HepG2 (cell line): ENCODE measurements around the gene VAV2. TPM values are rescaled to one million over a fixed set of nuclear protein-coding genes. Genes with fewer than 3 reads are reported as not detected.

Experiments
- ATAC-seq: fragments of 200-7000 bp; cut with Tn5 transposase; 3 replicates; pipeline ENCODE4 v1.9.1; 2020; ENCODE audit warnings: mild to moderate bottlenecking, moderate library complexity
- BruUV-seq: library from RNA; stranded (reverse); fragments of 400-500 nt; replicated peaks from 2 replicates; lab custom pipeline; 2021; lab: Mats Ljungman, UMichigan
- CTCF ChIA-PET: fragments of 300-600 bp; formaldehyde crosslinking; extraction: SDS; loops from one replicate; lab custom pipeline; 2021; ENCODE audit warnings: low total read pairs, inconsistent platforms, low intra/inter-chr PET ratio; lab: Yijun Ruan, JAX
- POLR2A ChIA-PET: fragments of 350-600 bp; sonication (Branson Sonifier 250); formaldehyde crosslinking; loops from one replicate; lab custom pipeline; 2020; ENCODE audit warnings: antibody characterized with exemption, inconsistent platforms; lab: Yijun Ruan, JAX
- DNase-seq: peaks from one replicate; pipeline ENCODE4 v3.0.0-alpha.2; 2015; ENCODE audit warnings: low spot score
- FAIRE-seq: peaks from 3 replicates; lab custom pipeline; 2011; peaks lifted over from hg19 to GRCh38; lab: Jason Lieb, UNC
- H2AFZ ChIP-seq: one replicate; pipeline ENCODE4 v1.6.1; 2011; ENCODE audit warnings: low read length, inconsistent platforms
- H3K27ac ChIP-seq: fragments of 300-600 bp; 3 replicates; pipeline ENCODE4 v1.8.0; 2011; ENCODE audit warnings: mixed run types, mild to moderate bottlenecking, mixed read lengths, low read length, inconsistent platforms; ENCODE audit not compliant: insufficient read depth; ENCODE audit errors: extremely low read length
- H3K27me3 ChIP-seq, 2 experiments: fragments of 200-600 bp in 1 of 2; 2 replicates in 1 of 2; 3 replicates in 1 of 2; pipeline versions ENCODE4 v1.6.0 to v1.8.0; 2011; ENCODE audit warnings: low read length in 2 of 2, mild to moderate bottlenecking in 2 of 2, moderate library complexity in 2 of 2, inconsistent platforms in 1 of 2; ENCODE audit not compliant: insufficient read depth in 2 of 2, control insufficient read depth in 1 of 2
- H3K36me3 ChIP-seq, 2 experiments: fragments of 200-600 bp in 1 of 2; replicated peaks in 1 of 2; 2 replicates in 1 of 2; 3 replicates in 1 of 2; pipeline versions ENCODE4 v1.5.1 to v1.8.0; 2011; ENCODE audit warnings: low read length in 2 of 2, inconsistent platforms in 1 of 2; ENCODE audit not compliant: insufficient read depth in 2 of 2, control insufficient read depth in 1 of 2
- H3K4me1 ChIP-seq: 2 replicates; pipeline ENCODE4 v1.5.1; 2012; ENCODE audit warnings: low read length, inconsistent platforms; ENCODE audit not compliant: insufficient read depth
- H3K4me2 ChIP-seq: 2 replicates; pipeline ENCODE4 v1.6.0; 2011; ENCODE audit warnings: low read depth, low read length, inconsistent platforms
- H3K4me3 ChIP-seq, 3 experiments: fragments of 200-600 bp in 1 of 3; sonication (generic), shearing (Covaris generic) in 1 of 3; replicated peaks in 1 of 3; 2 replicates each; pipeline ENCODE4 v1.5.1; 2011 to 2016; ENCODE audit warnings: low read length in 3 of 3, inconsistent platforms in 2 of 3, low read depth in 2 of 3, mild to moderate bottlenecking in 2 of 3, control low read depth in 1 of 3, mixed read lengths in 1 of 3; ENCODE audit not compliant: insufficient read depth in 1 of 3
- H3K79me2 ChIP-seq: one replicate; pipeline ENCODE4 v1.6.1; 2011; ENCODE audit warnings: low read length, inconsistent platforms; ENCODE audit not compliant: insufficient read depth
- H3K9ac ChIP-seq: 2 replicates; pipeline ENCODE4 v1.6.0; 2011; ENCODE audit warnings: mild to moderate bottlenecking, low read depth, low read length, inconsistent platforms; ENCODE audit not compliant: insufficient read depth
- H3K9me3 ChIP-seq: 2 replicates; pipeline ENCODE4 v1.5.1; 2012; ENCODE audit warnings: mild to moderate bottlenecking, low read length
- H4K20me1 ChIP-seq: 2 replicates; pipeline ENCODE4 v1.6.0; 2011; ENCODE audit warnings: inconsistent platforms, mild to moderate bottlenecking, low read length, moderate library complexity; ENCODE audit not compliant: insufficient read depth
- ATF7 ChIP-seq, 2 experiments: fragments of 450-650 bp in 1 of 2; sonication (generic) in 1 of 2; formaldehyde crosslinking in 1 of 2; IDR thresholded peaks; 2 replicates each; pipeline versions ENCODE4 v1.4.0 to v1.6.1; 2016 to 2020; ENCODE audit warnings: antibody characterized with exemption in 1 of 2, mild to moderate bottlenecking in 1 of 2, missing genetic modification reagents in 1 of 2
- CERS6 ChIP-seq: sonication (generic); formaldehyde crosslinking; IDR thresholded peaks from 2 replicates; pipeline ENCODE4 v1.5.0; 2020; ENCODE audit warnings: missing genetic modification reagents
- DBP ChIP-seq: sonication (generic); formaldehyde crosslinking; IDR thresholded peaks from 2 replicates; pipeline ENCODE4 v1.4.0; 2020; ENCODE audit warnings: missing genetic modification reagents; ENCODE audit errors: not compliant biosample characterization
- IRF9 ChIP-seq: sonication (generic); formaldehyde crosslinking; IDR thresholded peaks from 2 replicates; pipeline ENCODE4 v1.8.0; 2022; ENCODE audit warnings: missing genetic modification reagents, mild to moderate bottlenecking, borderline replicate concordance
- NFIB ChIP-seq: sonication (generic); formaldehyde crosslinking; IDR thresholded peaks from 2 replicates; pipeline ENCODE4 v1.9.0; 2021; ENCODE audit warnings: missing genetic modification reagents, mild to moderate bottlenecking, borderline replicate concordance
- ZBTB37 ChIP-seq: sonication (generic); formaldehyde crosslinking; IDR thresholded peaks from 2 replicates; pipeline ENCODE4 v1.4.0; 2020; ENCODE audit warnings: mild to moderate bottlenecking, missing genetic modification reagents
- ZBTB39 ChIP-seq: sonication (generic); formaldehyde crosslinking; IDR thresholded peaks from 2 replicates; pipeline ENCODE4 v1.5.0; 2020; ENCODE audit warnings: missing genetic modification reagents
- WGBS: methylation state at CpG from one replicate; pipeline ENCODE4 v1.1.6; 2017; ENCODE audit warnings: low lambda C conversion rate; 5-methylcytosine and 5-hydroxymethylcytosine counted together
- in situ Hi-C: cut with HindIII; loops from 2 replicates; pipeline ENCODE4 v1.10.0; 2017; ENCODE audit warnings: low pct_unique_long_range_greater_than_20kb; ENCODE audit not compliant: extremely low pct_ligation_motif_present
- intact Hi-C: fragments of 100-400 bp; cut with micrococcal nuclease; formaldehyde crosslinking; loops from one replicate; pipeline ENCODE4 v1.10.0; 2022; ENCODE audit not compliant: unreplicated experiment
- polyA plus RNA-seq, 8 experiments: library from polyadenylated mRNA; depleted of rRNA in 3 of 8; stranded (reverse) in 7 of 8; unstranded in 1 of 8; fragments of >200 nt; fragmentation: Illumina TruSeq in 4 of 8; extraction: Trizol in 4 of 8; gene quantifications; 2 replicates each; pipeline versions ENCODE4 v1.2.1 to v1.2.3, GENCODE V29; 2011 to 2016; ENCODE audit warnings: low read depth in 4 of 8, missing spikeins in 1 of 8, mixed read lengths in 1 of 8; ENCODE audit not compliant: insufficient read depth in 1 of 8
- total RNA-seq, 5 experiments: library from RNA; depleted of rRNA; stranded (reverse); fragments of >200 nt; fragmentation: Illumina TruSeq; extraction: Trizol; gene quantifications; 2 replicates each; pipeline ENCODE4 v1.2.3, GENCODE V29; 2016; ENCODE audit warnings: low read depth in 1 of 5
- TF ChIP-seq, protein P1 (sequence below): sonication (generic); formaldehyde crosslinking; IDR thresholded peaks from 2 replicates; pipeline ENCODE4 v1.4.0; 2020; ENCODE audit warnings: missing genetic modification reagents

Gene VAV2
- total and polyA plus RNA-seq, 2 of the 13 experiments (the other 11 are each of a cell fraction or from before 2014, with no cell fraction given) = 22.5 to 22.9 TPM

GRCh38 chr9:133742849-133743444 is 249.2 kb downstream of the VAV2 start (continued):
- TF ChIP-seq ZBTB37 (CRISPR knock-in tag) = no peak
- TF ChIP-seq, all 625 proteins: peak for 154

DNA sequence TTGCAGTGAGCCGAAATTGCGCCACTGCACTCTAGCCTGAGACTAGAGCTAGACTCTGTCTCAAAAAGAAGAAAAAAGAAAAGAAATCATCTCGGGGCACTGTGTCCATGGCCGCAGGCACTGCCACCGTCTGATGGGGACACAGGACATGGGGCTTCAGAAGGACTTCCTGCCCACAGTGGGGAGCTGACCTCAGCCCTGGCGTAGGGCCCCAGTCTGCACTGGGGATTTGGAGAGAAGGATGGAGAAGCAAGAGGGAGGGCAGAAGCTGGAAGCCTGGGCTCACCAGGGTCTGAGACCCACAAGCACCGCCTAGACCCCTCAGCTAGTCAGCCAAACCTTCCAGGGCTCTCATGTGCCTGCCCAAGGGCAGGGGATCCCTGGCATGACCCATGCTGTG is 249.9 kb downstream of the VAV2 start:
- CTCF ChIA-PET = interaction anchor here (1.4 to 2.5 kb wide), 3 partner anchors 15 to 26 kb away, joined by 5 to 16 read pairs (median 5); no protein-coding TSS in a partner anchor
- Histone ChIP-seq H3K4me3 (no peak overlapping the region), H3K9me3 (no peaks in the 10 kb centered on the region), H3K36me3 (no peaks in the 10 kb centered on the region), H3K9ac (peak overlapping the region; percentile 23; the same call in 1 of the 2 replicates), H3K27ac (peak overlapping the region; percentile 17), H3K79me2 (peaks cover 5% of the 10 kb centered on the region), H3K4me2 (peak overlapping the region; percentile 57), H4K20me1 (no peaks in the 10 kb centered on the region), H3K4me1 (peaks cover 86% of the 10 kb centered on the region), H2AFZ (no peak overlapping the region), H3K27me3 (no peaks in the 10 kb centered on the region)
- no peak for FAIRE-seq
- WGBS = 93% methylated on average over 5 of the region's 7 CpGs
- in situ Hi-C loops = loop anchor here (25.0 kb wide), 1 partner anchor 205 kb away; the partner anchor contains the start of gene ADAMTSL2
- no TSS peak for BruUV-seq
- no peak for ATAC-seq
- intact Hi-C loops = no loop called here
- no peak for DNase-seq
- POLR2A ChIA-PET = interaction anchor here (1.3 to 2.4 kb wide), 5 partner anchors 10 to 40 kb away, joined by 3 to 15 read pairs (median 6); no protein-coding TSS in a partner anchor
- no peak for TF ChIP-seq DBP (CRISPR knock-in tag)
- TF ChIP-seq IRF9 = no peak
- TF ChIP-seq ZBTB39 = no peak
- no peak for TF ChIP-seq CERS6 (CRISPR knock-in tag)
- TF ChIP-seq ATF7 (IDR thresholded peaks at IDR 0.05) = no peak
- no peak for TF ChIP-seq ATF7 (CRISPR knock-in tag; IDR thresholded peaks at IDR 0.05)
- TF ChIP-seq NFIB (CRISPR knock-in tag) = no peak
- TF ChIP-seq, protein P1, sequence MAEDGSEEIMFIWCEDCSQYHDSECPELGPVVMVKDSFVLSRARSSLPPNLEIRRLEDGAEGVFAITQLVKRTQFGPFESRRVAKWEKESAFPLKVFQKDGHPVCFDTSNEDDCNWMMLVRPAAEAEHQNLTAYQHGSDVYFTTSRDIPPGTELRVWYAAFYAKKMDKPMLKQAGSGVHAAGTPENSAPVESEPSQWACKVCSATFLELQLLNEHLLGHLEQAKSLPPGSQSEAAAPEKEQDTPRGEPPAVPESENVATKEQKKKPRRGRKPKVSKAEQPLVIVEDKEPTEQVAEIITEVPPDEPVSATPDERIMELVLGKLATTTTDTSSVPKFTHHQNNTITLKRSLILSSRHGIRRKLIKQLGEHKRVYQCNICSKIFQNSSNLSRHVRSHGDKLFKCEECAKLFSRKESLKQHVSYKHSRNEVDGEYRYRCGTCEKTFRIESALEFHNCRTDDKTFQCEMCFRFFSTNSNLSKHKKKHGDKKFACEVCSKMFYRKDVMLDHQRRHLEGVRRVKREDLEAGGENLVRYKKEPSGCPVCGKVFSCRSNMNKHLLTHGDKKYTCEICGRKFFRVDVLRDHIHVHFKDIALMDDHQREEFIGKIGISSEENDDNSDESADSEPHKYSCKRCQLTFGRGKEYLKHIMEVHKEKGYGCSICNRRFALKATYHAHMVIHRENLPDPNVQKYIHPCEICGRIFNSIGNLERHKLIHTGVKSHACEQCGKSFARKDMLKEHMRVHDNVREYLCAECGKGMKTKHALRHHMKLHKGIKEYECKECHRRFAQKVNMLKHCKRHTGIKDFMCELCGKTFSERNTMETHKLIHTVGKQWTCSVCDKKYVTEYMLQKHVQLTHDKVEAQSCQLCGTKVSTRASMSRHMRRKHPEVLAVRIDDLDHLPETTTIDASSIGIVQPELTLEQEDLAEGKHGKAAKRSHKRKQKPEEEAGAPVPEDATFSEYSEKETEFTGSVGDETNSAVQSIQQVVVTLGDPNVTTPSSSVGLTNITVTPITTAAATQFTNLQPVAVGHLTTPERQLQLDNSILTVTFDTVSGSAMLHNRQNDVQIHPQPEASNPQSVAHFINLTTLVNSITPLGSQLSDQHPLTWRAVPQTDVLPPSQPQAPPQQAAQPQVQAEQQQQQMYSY (CRISPR knock-in tag) = no peak
